ENCODE data around the gene FAM163A.

GRCh38 chr1:179761296-179761695, 18.2 kb downstream of the FAM163A start:
- TF ChIP-seq, protein P1, sequence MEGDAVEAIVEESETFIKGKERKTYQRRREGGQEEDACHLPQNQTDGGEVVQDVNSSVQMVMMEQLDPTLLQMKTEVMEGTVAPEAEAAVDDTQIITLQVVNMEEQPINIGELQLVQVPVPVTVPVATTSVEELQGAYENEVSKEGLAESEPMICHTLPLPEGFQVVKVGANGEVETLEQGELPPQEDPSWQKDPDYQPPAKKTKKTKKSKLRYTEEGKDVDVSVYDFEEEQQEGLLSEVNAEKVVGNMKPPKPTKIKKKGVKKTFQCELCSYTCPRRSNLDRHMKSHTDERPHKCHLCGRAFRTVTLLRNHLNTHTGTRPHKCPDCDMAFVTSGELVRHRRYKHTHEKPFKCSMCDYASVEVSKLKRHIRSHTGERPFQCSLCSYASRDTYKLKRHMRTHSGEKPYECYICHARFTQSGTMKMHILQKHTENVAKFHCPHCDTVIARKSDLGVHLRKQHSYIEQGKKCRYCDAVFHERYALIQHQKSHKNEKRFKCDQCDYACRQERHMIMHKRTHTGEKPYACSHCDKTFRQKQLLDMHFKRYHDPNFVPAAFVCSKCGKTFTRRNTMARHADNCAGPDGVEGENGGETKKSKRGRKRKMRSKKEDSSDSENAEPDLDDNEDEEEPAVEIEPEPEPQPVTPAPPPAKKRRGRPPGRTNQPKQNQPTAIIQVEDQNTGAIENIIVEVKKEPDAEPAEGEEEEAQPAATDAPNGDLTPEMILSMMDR (IDR thresholded peaks at IDR 0.05 in 2 of 3, conservative IDR thresholded peaks at IDR 0.05 in 1 of 3; ENCODE audit: borderline replicate concordance in 1 of 3, insufficient read depth in 1 of 3, low read depth in 2 of 3, low read length in 2 of 3): no peak
- TF ChIP-seq JUND (IDR thresholded peaks at IDR 0.05) (no peak), RAD21 (IDR thresholded peaks at IDR 0.05; ENCODE audit: low read depth) (no peak), POLR2A (IDR thresholded peaks at IDR 0.05; ENCODE audit: borderline replicate concordance, extremely low read depth, insufficient read depth, insufficient read length) (no peak)
